Activated CD4-positive, alpha-beta T cell treated with anti-CD3 and anti-CD28 coated beads for 36 hours (primary cell): ENCODE data around the gene RTN4RL1. TPM values are rescaled to one million over a fixed set of nuclear protein-coding genes. Genes with fewer than 3 reads are reported as not detected.

Experiments used
- ATAC-seq: fragments of 200-7000 bp; cut with Tn5 transposase; one replicate; pipeline ENCODE4 v1.10.0; 2021; ENCODE audit warnings: mild to moderate bottlenecking, moderate library complexity
- CTCF ChIA-PET: fragments of 350-600 bp; sonication (Branson Sonifier 250); formaldehyde crosslinking; loops from one replicate; lab custom pipeline; 2021; ENCODE audit warnings: antibody characterized with exemption; lab: Charles Lee
- POLR2A ChIA-PET: fragments of 350-600 bp; sonication (Branson Sonifier 250); formaldehyde crosslinking; loops from one replicate; lab custom pipeline; 2021; ENCODE audit warnings: antibody characterized with exemption, inconsistent platforms; lab: Charles Lee
- DNase-seq: peaks from one replicate; pipeline ENCODE4 v3.0.0-alpha.2; 2020
- H3K27ac Mint-ChIP-seq: one replicate; pipeline ENCODE4 v1.8.0; 2021; ENCODE audit warnings: mixed read lengths
- H3K27me3 Mint-ChIP-seq: one replicate; pipeline ENCODE4 v1.8.0; 2021; ENCODE audit warnings: mixed read lengths
- H3K36me3 Mint-ChIP-seq: one replicate; pipeline ENCODE4 v1.8.0; 2021; ENCODE audit warnings: low read depth, mixed read lengths
- H3K4me1 Mint-ChIP-seq: one replicate; pipeline ENCODE4 v1.8.0; 2021; ENCODE audit warnings: mixed read lengths
- H3K4me3 Mint-ChIP-seq: one replicate; pipeline ENCODE4 v1.8.0; 2021; ENCODE audit warnings: mild to moderate bottlenecking, moderate library complexity, mixed read lengths
- H3K9me3 Mint-ChIP-seq: one replicate; pipeline ENCODE4 v1.8.0; 2021; ENCODE audit warnings: low read depth, mixed read lengths
- intact Hi-C, 2 experiments: fragments of 100-400 bp; cut with DNase I in 1 of 2; cut with micrococcal nuclease in 1 of 2; formaldehyde crosslinking; loops; one replicate each; pipeline versions ENCODE4 v1.14.2 to v1.15.1; 2022 to 2024; cut with DNase I, micrococcal nuclease
- total RNA-seq, 2 experiments: library from RNA; stranded (reverse); gene quantifications; one replicate each; pipeline ENCODE4 v1.2.3, GENCODE V29; 2021

RTN4RL1 gene
- total RNA-seq, 2 experiments from 2014 or later: 0.11 to 0.18 TPM

- no peak overlapping the region for H3K4me3 Mint-ChIP-seq
- H3K9me3 Mint-ChIP-seq: no peaks in the 10 kb centered on the region
- peaks cover 51% of the 10 kb centered on the region for H3K27me3 Mint-ChIP-seq
- ChIA-PET POLR2A (interaction anchor here (0.7 kb wide), 1 partner anchor 902 kb away, joined by 3 read pairs; no protein-coding TSS in a partner anchor), CTCF (interaction anchor here (0.6 to 1.4 kb wide), 7 partner anchors 12 to 322 kb away, joined by 3 to 5 read pairs (median 4); partner anchors contain the start of gene SERPINF1)
- DNase-seq: peak; percentile 66
- ATAC-seq: peak; percentile 85
- no peak overlapping the region for H3K27ac Mint-ChIP-seq
- peaks cover 2% of the 10 kb centered on the region for H3K4me1 Mint-ChIP-seq
- intact Hi-C loops: loop anchor here (1.0 to 5.0 kb wide), 3 partner anchors 117 to 121 kb away; partner anchors contain the start of genes DPH1 (in 1 of the 2) and RTN4RL1 (in 1 of the 2)
- H3K36me3 Mint-ChIP-seq: no peaks in the 10 kb centered on the region
Observed at GRCh38 chr17:1908699-1909309, 116.3 kb downstream of the RTN4RL1 start.

GRCh38 chr17:1907909-1908698 lies 117.0 kb downstream of the RTN4RL1 start:
- CTCF ChIA-PET: interaction anchor here (0.8 to 1.4 kb wide), 5 partner anchors 12 to 323 kb away, joined by 3 to 4 read pairs (median 4); no protein-coding TSS in a partner anchor
- intact Hi-C loops: loop anchor here (1.0 to 5.0 kb wide), 3 partner anchors 118 to 122 kb away; partner anchors contain the start of genes DPH1 (in 1 of the 2) and RTN4RL1 (in 1 of the 2)
- H3K4me1 Mint-ChIP-seq: peaks cover 2% of the 10 kb centered on the region
- H3K27me3 Mint-ChIP-seq: peaks cover 51% of the 10 kb centered on the region
- H3K9me3 Mint-ChIP-seq: no peaks in the 10 kb centered on the region
- no peak overlapping the region for H3K4me3 Mint-ChIP-seq
- DNase-seq: peak; percentile 40
- POLR2A ChIA-PET: no interaction called here
- ATAC-seq: peak; percentile 55
- no peaks in the 10 kb centered on the region for H3K36me3 Mint-ChIP-seq
- no peak overlapping the region for H3K27ac Mint-ChIP-seq

GRCh38 chr17:1907216-1907631 lies 117.9 kb downstream of the RTN4RL1 start:
- Mint-ChIP-seq H3K27me3 (peaks cover 51% of the 10 kb centered on the region), H3K4me3 (no peak overlapping the region), H3K27ac (no peak overlapping the region), H3K4me1 (peaks cover 2% of the 10 kb centered on the region), H3K9me3 (no peaks in the 10 kb centered on the region), H3K36me3 (no peaks in the 10 kb centered on the region)
- DNase-seq: no peak
- ChIA-PET POLR2A (no interaction called here), CTCF (interaction anchor here (0.9 kb wide), 1 partner anchor 23 kb away, joined by 3 read pairs; no protein-coding TSS in a partner anchor)
- intact Hi-C loops: loop anchor here in 1 of 2 experiments (5.0 kb wide), 1 partner anchor 120 kb away; the partner anchor contains the start of gene RTN4RL1
- no peak for ATAC-seq

GRCh38 chr17:1906662-1907101 lies 118.5 kb downstream of the RTN4RL1 start:
- peaks cover 48% of the 10 kb centered on the region for H3K27me3 Mint-ChIP-seq
- peaks cover 2% of the 10 kb centered on the region for H3K4me1 Mint-ChIP-seq
- no peak overlapping the region for H3K4me3 Mint-ChIP-seq
- H3K9me3 Mint-ChIP-seq: no peaks in the 10 kb centered on the region
- ChIA-PET CTCF (interaction anchor here (0.6 to 0.9 kb wide), 2 partner anchors 22 to 50 kb away, joined by 3 read pairs; no protein-coding TSS in a partner anchor), POLR2A (no interaction called here)
- ATAC-seq (no peak), DNase-seq (no peak)
- H3K36me3 Mint-ChIP-seq: no peaks in the 10 kb centered on the region
- intact Hi-C loops: loop anchor here in 1 of 2 experiments (5.0 kb wide), 1 partner anchor 121 kb away; the partner anchor contains the start of gene RTN4RL1
- H3K27ac Mint-ChIP-seq: no peak overlapping the region

GRCh38 chr17:1905190-1905913 lies 119.8 kb downstream of the RTN4RL1 start:
- ChIA-PET POLR2A (no interaction called here), CTCF (no interaction called here)
- no peak for ATAC-seq
- H3K27me3 Mint-ChIP-seq: peaks cover 44% of the 10 kb centered on the region
- no peak for DNase-seq
- H3K36me3 Mint-ChIP-seq: no peaks in the 10 kb centered on the region
- peaks cover 2% of the 10 kb centered on the region for H3K4me1 Mint-ChIP-seq
- no peaks in the 10 kb centered on the region for H3K9me3 Mint-ChIP-seq
- intact Hi-C loops: loop anchor here in 1 of 2 experiments (5.0 kb wide), 1 partner anchor 122 kb away; the partner anchor contains the start of gene RTN4RL1
- H3K27ac Mint-ChIP-seq: no peak overlapping the region
- no peak overlapping the region for H3K4me3 Mint-ChIP-seq

GRCh38 chr17:1904273-1905182 lies 120.6 kb downstream of the RTN4RL1 start:
- peaks cover 2% of the 10 kb centered on the region for H3K4me1 Mint-ChIP-seq
- ATAC-seq (no peak), DNase-seq (no peak)
- no peak overlapping the region for H3K4me3 Mint-ChIP-seq
- ChIA-PET CTCF (no interaction called here), POLR2A (no interaction called here)
- peaks cover 36% of the 10 kb centered on the region for H3K27me3 Mint-ChIP-seq
- no peak overlapping the region for H3K27ac Mint-ChIP-seq
- no peaks in the 10 kb centered on the region for H3K9me3 Mint-ChIP-seq
- H3K36me3 Mint-ChIP-seq: peaks cover 3% of the 10 kb centered on the region
- intact Hi-C loops: loop anchor here in 1 of 2 experiments (5.0 kb wide), 1 partner anchor 123 kb away; the partner anchor contains the start of gene RTN4RL1

GRCh38 chr17:1899403-1900000 lies 125.6 kb downstream of the RTN4RL1 start:
- peaks cover 32% of the 10 kb centered on the region for H3K36me3 Mint-ChIP-seq
- no peaks in the 10 kb centered on the region for H3K9me3 Mint-ChIP-seq
- DNase-seq: no peak
- H3K4me1 Mint-ChIP-seq: no peaks in the 10 kb centered on the region
- ATAC-seq: no peak
- ChIA-PET CTCF (no interaction called here), POLR2A (no interaction called here)
- intact Hi-C loops: no loop called here
- H3K27me3 Mint-ChIP-seq: no peaks in the 10 kb centered on the region
- H3K27ac Mint-ChIP-seq: no peak overlapping the region
- no peak overlapping the region for H3K4me3 Mint-ChIP-seq

- ChIA-PET POLR2A (no interaction called here), CTCF (no interaction called here)
- intact Hi-C loops: no loop called here
- Mint-ChIP-seq H3K27ac (no peak overlapping the region), H3K4me1 (no peaks in the 10 kb centered on the region), H3K27me3 (no peaks in the 10 kb centered on the region), H3K9me3 (no peaks in the 10 kb centered on the region), H3K4me3 (no peak overlapping the region), H3K36me3 (peaks cover 34% of the 10 kb centered on the region)
- no peak for DNase-seq
- ATAC-seq: no peak
Observed at GRCh38 chr17:1898872-1899271, 126.3 kb downstream of the RTN4RL1 start.

- intact Hi-C loops: no loop called here
- no peaks in the 10 kb centered on the region for H3K4me1 Mint-ChIP-seq
Observed at GRCh38 chr17:1898332-1898731, 126.8 kb downstream of the RTN4RL1 start.

GRCh38 chr17:1897105-1897656 lies 128.0 kb downstream of the RTN4RL1 start:
- CTCF ChIA-PET: no interaction called here
- H3K27me3 Mint-ChIP-seq: no peaks in the 10 kb centered on the region
- POLR2A ChIA-PET: no interaction called here

More at GRCh38 chr17:1898332-1898731, 126.8 kb downstream of the RTN4RL1 start:
- CTCF ChIA-PET: no interaction called here
- DNase-seq: no peak
- POLR2A ChIA-PET: no interaction called here
- ATAC-seq: no peak
- Mint-ChIP-seq H3K36me3 (peaks cover 37% of the 10 kb centered on the region), H3K9me3 (no peaks in the 10 kb centered on the region), H3K4me3 (no peak overlapping the region), H3K27me3 (no peaks in the 10 kb centered on the region), H3K27ac (no peak overlapping the region)

More at GRCh38 chr17:1897105-1897656, 128.0 kb downstream of the RTN4RL1 start:
- no peaks in the 10 kb centered on the region for H3K4me1 Mint-ChIP-seq
- H3K4me3 Mint-ChIP-seq: no peak overlapping the region
- DNase-seq (no peak), ATAC-seq (no peak)
- H3K9me3 Mint-ChIP-seq: no peaks in the 10 kb centered on the region
- H3K27ac Mint-ChIP-seq: no peak overlapping the region
- H3K36me3 Mint-ChIP-seq: peaks cover 47% of the 10 kb centered on the region
- intact Hi-C loops: no loop called here
